ENCODE results near the gene HNRNPAB.
"Not testable (repeated sequence)": the region's sequence is repeated elsewhere in the genome, so short reads cannot be mapped to it uniquely, and the experiment has no call there.

Gene HNRNPAB

DNA sequence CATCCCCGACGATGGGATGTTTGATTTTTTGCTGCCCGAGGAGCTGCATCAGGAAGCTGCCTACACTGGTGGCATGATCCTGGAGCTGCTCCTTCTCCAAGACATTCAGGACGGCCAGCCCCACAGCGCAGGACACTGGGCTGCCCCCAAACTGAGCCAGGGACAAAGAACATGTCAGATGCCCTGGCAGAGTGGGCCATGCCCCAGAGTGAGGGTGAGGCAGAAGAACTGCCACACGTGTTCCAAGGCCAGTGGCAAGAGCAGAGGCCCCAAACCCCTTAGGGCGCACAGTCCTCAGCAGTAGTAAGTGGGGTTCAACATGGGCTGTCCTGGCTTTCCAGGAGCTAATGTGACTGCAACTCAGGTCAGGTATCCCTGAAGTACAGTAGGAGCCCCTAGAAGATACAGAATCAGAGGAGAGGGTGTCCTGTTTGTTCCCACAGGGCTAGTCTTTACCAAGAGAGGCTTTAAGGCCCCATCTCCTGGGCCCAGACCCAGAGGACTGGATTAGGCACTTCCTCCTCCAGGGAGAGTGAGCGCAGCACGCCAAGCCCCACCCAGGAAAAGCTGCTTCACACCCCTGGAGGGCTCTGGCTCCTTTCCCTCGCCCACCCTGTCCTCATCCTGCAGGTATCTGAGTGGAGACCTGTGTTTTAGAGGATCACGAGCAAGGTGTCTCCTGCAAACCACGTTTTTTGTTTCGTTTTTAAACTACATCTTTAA, 11.1 kb downstream of the HNRNPAB start:
- no peaks in the 10 kb centered on the region for H3K9me3 Mint-ChIP-seq
- no peak overlapping the region for H3K27ac Mint-ChIP-seq
- no peaks in the 10 kb centered on the region for H3K27me3 Mint-ChIP-seq
- peaks cover 24% of the 10 kb centered on the region for H3K4me1 Mint-ChIP-seq
- no peak overlapping the region for H3K4me3 Mint-ChIP-seq
- H3K36me3 Mint-ChIP-seq: peaks cover 8% of the 10 kb centered on the region

DNA sequence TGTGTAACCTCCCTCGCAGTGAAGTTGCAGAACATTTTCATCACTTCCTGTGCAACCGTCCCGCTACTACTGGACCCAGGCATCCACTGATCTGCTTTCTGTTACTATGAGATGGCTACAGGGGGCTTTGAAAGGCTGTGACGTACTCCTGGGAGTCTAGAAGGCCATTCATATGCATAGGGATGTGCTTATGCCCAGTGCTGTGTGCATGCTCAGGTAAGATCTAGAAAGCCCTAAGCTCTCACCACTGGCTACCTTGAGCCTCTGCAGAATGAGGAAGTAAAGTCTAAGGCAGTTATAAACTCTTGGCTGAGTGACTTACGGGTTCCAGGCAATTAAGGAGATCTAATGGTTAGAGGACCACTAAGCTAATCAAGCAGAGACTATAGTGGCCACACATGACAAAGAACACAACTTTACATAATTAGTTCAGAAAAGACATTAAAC, 11.8 kb downstream of the HNRNPAB start:
- Mint-ChIP-seq H3K36me3 (peaks cover 12% of the 10 kb centered on the region), H3K4me1 (peaks cover 30% of the 10 kb centered on the region), H3K27me3 (no peaks in the 10 kb centered on the region), H3K27ac (peak overlapping the region; percentile 73), H3K9me3 (no peaks in the 10 kb centered on the region), H3K4me3 (no peak overlapping the region)

DNA sequence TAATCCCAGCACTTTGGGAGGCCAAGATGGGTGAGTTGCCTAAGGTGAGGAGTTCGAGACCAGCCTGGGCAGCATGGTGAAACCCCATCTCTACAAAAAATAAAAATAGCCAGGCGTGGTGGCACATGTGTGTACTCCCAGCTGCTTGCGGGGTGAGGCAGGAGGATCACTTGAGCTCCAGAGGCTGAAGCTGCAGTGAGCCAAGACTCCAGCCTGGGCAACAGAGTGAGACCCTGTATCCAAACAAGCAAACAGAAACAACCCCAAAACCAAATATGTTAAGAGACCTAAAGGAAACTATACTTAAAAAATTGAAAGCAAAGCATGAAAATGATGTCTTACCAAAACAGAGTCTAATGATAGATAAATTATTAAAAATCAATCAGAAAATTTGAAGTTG, 12.4 kb downstream of the HNRNPAB start:
- H3K9me3 Mint-ChIP-seq: no peaks in the 10 kb centered on the region
- no peak overlapping the region for H3K4me3 Mint-ChIP-seq
- no peaks in the 10 kb centered on the region for H3K27me3 Mint-ChIP-seq
- peaks cover 37% of the 10 kb centered on the region for H3K4me1 Mint-ChIP-seq
- peaks cover 12% of the 10 kb centered on the region for H3K36me3 Mint-ChIP-seq
- H3K27ac Mint-ChIP-seq: peak overlapping the region; percentile 41

DNA sequence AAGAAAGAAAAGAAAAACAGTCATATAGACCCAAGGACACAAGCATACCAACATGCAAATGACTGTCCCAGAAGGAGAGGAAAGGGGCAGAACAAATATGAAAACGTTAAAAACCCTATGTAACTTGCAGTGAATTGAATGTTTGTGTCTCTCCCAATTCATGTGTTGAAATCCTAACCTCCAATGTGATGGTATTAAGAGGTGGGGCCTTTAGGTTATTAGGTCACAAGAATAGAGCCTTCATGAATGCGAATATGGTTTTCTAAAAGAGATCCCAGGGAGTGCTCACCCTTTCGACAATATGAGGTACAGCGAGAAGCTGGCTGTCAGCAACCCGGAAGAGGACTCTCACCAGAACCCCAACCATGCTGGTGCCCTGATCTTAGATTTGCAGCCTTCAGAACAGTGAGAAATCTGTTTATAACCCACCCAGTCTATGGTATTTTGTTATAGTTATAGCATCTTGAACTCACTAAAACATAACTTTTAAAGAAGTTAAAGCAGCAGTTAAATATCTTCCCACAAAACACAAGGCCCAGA, 14.0 kb downstream of the HNRNPAB start:
- Mint-ChIP-seq H3K9me3 (no peaks in the 10 kb centered on the region), H3K27me3 (no peaks in the 10 kb centered on the region), H3K4me3 (no peak overlapping the region), H3K4me1 (peaks cover 47% of the 10 kb centered on the region), H3K36me3 (peaks cover 12% of the 10 kb centered on the region), H3K27ac (no peak overlapping the region)

DNA sequence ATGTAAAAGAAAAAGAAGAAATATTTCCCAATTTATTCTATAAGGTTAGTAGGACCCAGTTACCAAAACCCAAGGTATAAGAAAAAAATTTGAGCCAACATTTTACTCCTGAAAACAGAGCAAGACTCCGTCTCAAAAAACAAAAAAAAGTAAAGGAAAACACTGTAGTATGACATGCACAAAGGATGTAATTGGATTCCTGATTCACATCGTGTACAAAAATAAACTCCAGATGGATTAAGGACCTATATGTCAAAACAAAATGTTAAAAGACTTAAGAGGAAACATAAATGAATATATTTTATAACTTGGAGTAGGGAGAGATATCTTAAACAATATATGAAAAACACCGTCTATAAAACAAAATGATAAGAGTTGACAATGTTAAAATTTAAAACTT, 14.5 kb downstream of the HNRNPAB start:
- Mint-ChIP-seq H3K27ac (no peak overlapping the region), H3K4me3 (no peak overlapping the region), H3K27me3 (no peaks in the 10 kb centered on the region), H3K4me1 (peaks cover 46% of the 10 kb centered on the region), H3K9me3 (no peaks in the 10 kb centered on the region), H3K36me3 (peaks cover 10% of the 10 kb centered on the region)

DNA sequence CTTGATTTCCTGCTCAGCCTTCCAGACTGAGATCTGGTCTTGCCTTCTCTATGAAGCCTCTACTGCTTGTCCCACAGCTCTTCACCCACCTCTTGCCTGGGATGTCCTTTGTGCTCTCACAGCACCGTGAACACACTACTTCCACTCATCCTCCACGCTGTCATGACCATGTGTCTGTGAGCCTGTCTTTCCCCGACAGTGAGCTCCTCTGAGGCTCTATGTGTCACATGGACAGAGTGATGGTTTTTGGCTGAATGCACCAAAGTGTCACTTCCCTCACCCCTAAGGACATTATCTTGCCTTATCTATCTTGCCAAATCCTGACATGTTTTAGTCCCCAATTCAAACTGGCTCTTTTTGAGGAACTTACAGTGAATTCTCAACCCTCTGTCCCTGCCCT, 16.9 kb downstream of the HNRNPAB start:
- no peak overlapping the region for H3K4me3 Mint-ChIP-seq
- no peaks in the 10 kb centered on the region for H3K9me3 Mint-ChIP-seq
- H3K36me3 Mint-ChIP-seq: peaks cover 8% of the 10 kb centered on the region
- H3K27me3 Mint-ChIP-seq: no peaks in the 10 kb centered on the region
- H3K4me1 Mint-ChIP-seq: peaks cover 44% of the 10 kb centered on the region
- peak overlapping the region; percentile 79 for H3K27ac Mint-ChIP-seq

DNA sequence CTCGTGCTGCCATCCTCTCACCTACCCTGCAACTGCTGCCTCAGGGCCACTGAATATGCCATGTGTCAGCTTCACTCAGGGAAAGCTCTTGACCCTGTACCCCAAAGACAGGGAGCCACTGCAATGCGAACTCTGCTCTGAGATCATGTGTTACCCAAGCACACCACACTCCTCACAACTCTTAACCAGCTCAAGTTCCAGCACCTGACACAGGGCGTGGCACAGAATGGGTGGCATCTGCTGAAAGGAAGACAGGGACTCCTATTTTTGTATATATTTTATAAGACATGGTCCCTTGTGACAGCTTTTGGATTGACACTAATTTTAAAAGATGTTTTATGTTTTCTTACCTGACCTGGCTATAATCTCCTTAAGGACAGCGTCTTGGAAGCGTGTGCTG, 17.5 kb downstream of the HNRNPAB start:
- no peak overlapping the region for H3K4me3 Mint-ChIP-seq
- H3K27me3 Mint-ChIP-seq: no peaks in the 10 kb centered on the region
- H3K27ac Mint-ChIP-seq: no peak overlapping the region
- peaks cover 41% of the 10 kb centered on the region for H3K4me1 Mint-ChIP-seq
- H3K9me3 Mint-ChIP-seq: no peaks in the 10 kb centered on the region
- H3K36me3 Mint-ChIP-seq: peaks cover 6% of the 10 kb centered on the region

DNA sequence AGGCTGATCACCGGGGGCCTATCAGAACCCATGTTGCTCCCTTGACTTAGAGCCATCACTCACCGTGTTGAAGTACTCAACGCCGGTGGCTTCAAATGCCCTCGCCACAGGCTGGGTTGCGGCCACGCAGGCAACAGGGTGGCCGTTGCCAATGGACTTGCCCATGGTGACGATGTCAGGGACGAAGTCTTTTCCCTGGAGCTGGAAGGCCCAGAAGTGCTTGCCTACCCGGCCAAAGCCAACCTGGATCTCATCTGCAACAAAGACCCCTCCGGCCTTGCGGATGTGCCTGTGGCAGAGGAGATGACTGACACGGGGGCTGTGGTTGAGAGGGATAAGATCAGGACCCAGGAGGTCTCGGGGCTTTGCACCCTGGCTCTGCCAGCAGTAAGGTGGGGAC, 18.0 kb downstream of the HNRNPAB start:
- peaks cover 44% of the 10 kb centered on the region for H3K4me1 Mint-ChIP-seq
- no peak overlapping the region for H3K4me3 Mint-ChIP-seq
- no peaks in the 10 kb centered on the region for H3K27me3 Mint-ChIP-seq
- peaks cover 7% of the 10 kb centered on the region for H3K36me3 Mint-ChIP-seq
- H3K9me3 Mint-ChIP-seq: no peaks in the 10 kb centered on the region
- H3K27ac Mint-ChIP-seq: no peak overlapping the region

DNA sequence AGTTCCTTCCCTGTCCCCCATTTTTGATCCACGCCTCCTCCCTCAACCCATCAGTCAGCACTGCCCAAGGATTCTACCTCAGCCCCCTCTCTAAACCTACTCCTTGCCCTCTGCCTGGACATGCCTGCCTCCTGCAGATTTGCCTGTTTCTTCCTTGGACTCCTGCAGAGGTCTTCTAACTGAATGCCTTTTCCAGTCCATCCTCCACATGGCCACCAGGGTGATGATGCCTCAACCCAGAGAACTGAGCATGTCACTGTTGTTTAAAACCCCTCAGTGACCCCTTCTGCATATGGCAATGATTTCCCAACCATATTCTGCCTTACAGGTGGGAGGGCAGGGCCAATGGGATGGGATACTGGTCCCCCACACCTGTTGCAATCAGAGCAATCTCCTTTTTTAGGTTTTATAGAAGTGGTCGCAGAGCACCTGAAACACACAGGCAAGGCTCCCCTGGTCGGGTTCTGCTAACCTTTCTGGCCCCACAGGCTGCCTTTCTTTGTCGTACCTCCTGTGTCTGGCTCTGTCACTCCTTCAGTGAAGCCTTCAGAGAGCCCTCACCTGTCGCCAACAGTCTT, 19.0 kb downstream of the HNRNPAB start:
- peaks cover 15% of the 10 kb centered on the region for H3K36me3 Mint-ChIP-seq
- peaks cover 54% of the 10 kb centered on the region for H3K4me1 Mint-ChIP-seq
- H3K4me3 Mint-ChIP-seq: no peak overlapping the region
- no peaks in the 10 kb centered on the region for H3K27me3 Mint-ChIP-seq
- peak overlapping the region; percentile 30 for H3K27ac Mint-ChIP-seq
- no peaks in the 10 kb centered on the region for H3K9me3 Mint-ChIP-seq

DNA sequence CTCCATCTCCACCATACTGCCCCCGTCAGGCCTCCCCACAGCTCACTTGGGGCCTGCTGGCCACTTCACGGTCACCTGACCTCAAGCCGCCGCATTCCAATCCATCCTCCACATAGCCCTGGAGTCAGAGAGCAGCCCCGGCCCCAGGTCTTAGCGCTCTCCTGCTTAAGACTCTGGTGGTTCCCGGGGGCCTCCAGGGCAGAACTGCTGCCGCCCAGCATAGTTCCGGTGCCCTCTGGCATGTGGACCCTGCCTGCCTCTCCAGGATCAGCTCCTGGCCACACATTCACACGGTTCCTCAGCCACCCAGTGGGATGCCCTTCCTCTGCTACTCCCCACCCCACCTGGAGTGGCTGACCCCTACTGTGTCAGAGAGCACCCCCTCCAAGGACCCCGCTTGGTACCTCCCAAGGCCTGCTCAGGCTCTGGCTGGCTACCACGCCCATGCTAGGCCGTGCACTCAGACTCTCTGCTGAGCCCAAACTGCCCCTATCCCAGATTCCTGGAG, 19.5 kb downstream of the HNRNPAB start:
- Mint-ChIP-seq H3K4me1 (peaks cover 58% of the 10 kb centered on the region), H3K27ac (peak overlapping the region; percentile 30), H3K36me3 (peaks cover 15% of the 10 kb centered on the region), H3K4me3 (no peak overlapping the region), H3K9me3 (no peaks in the 10 kb centered on the region), H3K27me3 (no peaks in the 10 kb centered on the region)

DNA sequence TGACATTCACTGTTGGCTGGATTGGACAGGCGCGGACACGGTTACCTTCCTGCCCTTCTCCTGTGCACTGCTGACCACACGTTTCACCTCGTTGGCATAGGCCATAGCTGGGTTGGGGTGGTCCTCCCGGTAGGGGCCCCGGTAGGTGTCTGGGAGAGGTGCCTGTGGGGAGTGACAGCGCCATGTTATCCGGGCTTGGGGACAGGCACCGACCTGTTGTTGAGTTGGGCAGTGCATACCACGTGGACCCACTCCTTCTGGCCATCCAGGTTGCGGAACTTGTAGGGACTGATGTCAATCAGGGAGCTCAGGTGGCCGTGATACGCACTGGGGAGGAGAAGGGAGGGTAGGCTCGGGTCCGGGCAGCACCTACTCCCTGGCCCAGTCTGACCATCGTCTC, 20.1 kb downstream of the HNRNPAB start:
- Mint-ChIP-seq H3K9me3 (no peaks in the 10 kb centered on the region), H3K27ac (no peak overlapping the region), H3K4me1 (peaks cover 58% of the 10 kb centered on the region)

DNA sequence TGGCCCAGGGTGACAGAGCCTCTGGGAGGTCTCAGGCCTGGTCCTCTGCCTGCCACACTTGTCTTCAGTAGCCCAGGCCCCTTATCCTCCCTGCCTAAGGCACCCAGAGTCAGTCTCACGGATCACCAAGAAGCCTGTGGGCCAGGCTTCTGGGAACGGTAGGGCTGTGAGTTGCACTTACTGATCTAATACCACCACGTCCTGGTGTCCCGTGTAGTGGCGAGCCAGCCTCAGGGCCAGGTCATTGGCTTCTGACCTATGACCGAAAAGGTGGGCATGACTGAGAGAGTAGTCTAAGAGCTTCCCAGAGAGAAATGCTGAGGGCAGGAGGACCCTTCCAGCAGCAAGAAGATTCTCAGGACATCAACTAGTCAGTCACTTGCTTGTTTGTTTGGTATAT, 20.8 kb downstream of the HNRNPAB start:
- no peak overlapping the region for H3K4me3 Mint-ChIP-seq
- peaks cover 18% of the 10 kb centered on the region for H3K36me3 Mint-ChIP-seq
- no peak overlapping the region for H3K27ac Mint-ChIP-seq
- no peaks in the 10 kb centered on the region for H3K27me3 Mint-ChIP-seq
- no peaks in the 10 kb centered on the region for H3K9me3 Mint-ChIP-seq
- H3K4me1 Mint-ChIP-seq: peaks cover 66% of the 10 kb centered on the region

More for the DNA sequence above, 20.1 kb downstream of the HNRNPAB start:
- H3K27me3 Mint-ChIP-seq: no peaks in the 10 kb centered on the region
- peaks cover 15% of the 10 kb centered on the region for H3K36me3 Mint-ChIP-seq
- H3K4me3 Mint-ChIP-seq: no peak overlapping the region

DNA sequence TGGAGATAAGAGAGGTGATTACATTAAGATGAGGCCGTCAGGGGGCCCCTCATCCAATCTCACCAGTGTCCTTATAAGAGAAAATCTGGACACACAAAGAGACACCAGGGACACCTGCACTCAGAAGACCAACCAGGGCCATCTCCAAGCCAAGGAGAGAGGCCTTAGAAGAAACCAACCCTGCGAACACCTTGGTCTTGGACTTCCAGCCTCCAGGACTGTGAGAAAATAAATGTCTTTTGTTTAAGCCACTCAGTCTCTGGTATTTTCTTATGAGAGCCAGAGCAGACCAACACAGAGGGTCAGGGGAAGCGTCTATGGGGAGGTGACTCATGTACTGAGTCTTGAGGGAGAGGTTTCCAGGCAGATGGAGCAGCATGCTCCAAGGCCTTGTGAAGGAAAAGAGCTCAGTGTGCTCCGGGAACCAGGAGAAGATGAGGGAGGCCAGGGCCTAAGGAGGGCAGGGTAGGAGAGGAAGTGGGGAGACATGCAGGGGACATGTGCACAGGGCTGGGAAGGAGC, 22.9 kb downstream of the HNRNPAB start:
- H3K27ac Mint-ChIP-seq: peak overlapping the region; percentile 68
- H3K36me3 Mint-ChIP-seq: peaks cover 20% of the 10 kb centered on the region
- no peaks in the 10 kb centered on the region for H3K9me3 Mint-ChIP-seq
- H3K27me3 Mint-ChIP-seq: no peaks in the 10 kb centered on the region
- H3K4me3 Mint-ChIP-seq: peak overlapping the region; percentile 15
- H3K4me1 Mint-ChIP-seq: peaks cover 61% of the 10 kb centered on the region

DNA sequence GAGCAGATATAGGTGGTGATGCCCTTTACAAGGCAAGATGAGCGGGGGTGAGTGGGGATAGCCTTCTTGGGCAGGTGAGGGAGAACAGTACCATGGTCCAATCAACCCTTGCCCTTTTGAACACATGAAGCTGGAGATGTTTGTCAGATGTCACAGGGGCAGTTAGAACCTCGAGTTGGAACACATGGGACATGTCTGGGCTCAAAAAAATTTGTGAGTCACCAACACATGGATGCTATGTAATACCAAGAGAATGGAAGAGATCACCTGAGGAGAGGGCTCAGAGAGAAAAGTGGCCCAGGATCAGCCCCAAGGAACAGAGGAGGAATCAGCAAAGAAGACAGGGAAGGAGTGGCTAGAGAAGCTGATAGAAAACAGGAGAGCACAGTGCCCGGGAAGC, 23.6 kb downstream of the HNRNPAB start:
- Mint-ChIP-seq H3K4me1 (peaks cover 59% of the 10 kb centered on the region), H3K27me3 (no peaks in the 10 kb centered on the region), H3K36me3 (peaks cover 20% of the 10 kb centered on the region), H3K9me3 (no peaks in the 10 kb centered on the region), H3K4me3 (peak overlapping the region; percentile 6), H3K27ac (peak overlapping the region; percentile 31)

DNA sequence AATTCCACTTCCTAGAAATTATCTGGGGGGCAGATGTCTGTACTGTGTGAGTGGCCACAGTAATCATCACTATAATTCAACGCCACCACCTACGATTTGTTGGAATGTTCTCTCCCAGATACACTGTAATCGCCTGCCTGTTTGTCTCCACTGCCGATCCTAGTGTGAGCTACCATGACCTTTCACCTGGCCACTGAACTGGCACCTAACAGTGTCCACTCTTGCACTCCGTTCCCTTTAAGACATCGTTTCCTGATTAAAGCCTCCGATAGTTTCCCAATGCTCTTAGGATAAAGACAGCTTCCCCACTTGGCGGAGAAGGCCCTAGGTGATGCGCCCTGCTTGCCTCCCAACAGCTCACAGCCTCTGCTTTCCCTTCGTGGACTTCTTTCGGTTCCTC, 24.3 kb downstream of the HNRNPAB start:
- Mint-ChIP-seq H3K27me3 (no peaks in the 10 kb centered on the region), H3K4me1 (peaks cover 56% of the 10 kb centered on the region), H3K9me3 (no peaks in the 10 kb centered on the region), H3K27ac (no peak overlapping the region), H3K4me3 (no peak overlapping the region), H3K36me3 (peaks cover 20% of the 10 kb centered on the region)

DNA sequence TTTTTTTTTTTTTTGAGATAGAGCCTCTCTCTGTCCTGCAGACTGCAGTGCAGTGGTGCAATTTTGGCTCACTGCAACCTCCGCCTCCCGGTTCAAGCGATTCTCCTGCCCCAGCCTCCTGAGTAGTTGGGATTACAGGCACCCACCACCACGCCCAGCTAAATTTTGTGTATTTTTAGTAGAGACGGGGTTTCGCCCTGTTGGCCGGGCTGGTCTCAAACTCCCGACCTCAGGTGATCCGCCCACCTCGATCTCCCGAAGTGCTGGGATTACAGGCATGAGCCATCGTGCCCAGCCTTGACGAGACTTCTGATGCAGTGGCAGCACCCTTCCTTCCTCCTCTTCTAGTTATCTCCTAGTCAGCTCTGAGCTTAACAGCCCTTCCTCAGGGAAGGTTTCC, 24.8 kb downstream of the HNRNPAB start:
- H3K9me3 Mint-ChIP-seq: not testable (repeated sequence)
- Mint-ChIP-seq H3K4me1 (peaks cover 54% of the 10 kb centered on the region), H3K36me3 (peaks cover 20% of the 10 kb centered on the region)

More for the DNA sequence above, 24.8 kb downstream of the HNRNPAB start:
- Mint-ChIP-seq H3K27ac (peak overlapping the region; percentile 87), H3K4me3 (peak overlapping the region; percentile 74)
- not testable (repeated sequence) for H3K27me3 Mint-ChIP-seq
